Lower lobe of right lung (tissue), 2 donors: ENCODE measurements around the gene RMDN3. TPM values are rescaled to one million over a fixed set of nuclear protein-coding genes. Genes with fewer than 3 reads are reported as not detected.
A peak's percentile ranks its signal among the peaks of the same experiment; 100 is the strongest.

ENCODE experiments used
- ATAC-seq, 2 donors: fragments of 200-7000 bp; cut with Tn5 transposase; one replicate each; pipeline ENCODE4 v1.9.1; 2020 to 2022; ENCODE audit warnings: mild to moderate bottlenecking in 2 of 2, moderate library complexity in 2 of 2
- DNase-seq: peaks from one replicate; pipeline ENCODE4 v3.0.0-alpha.2; 2020
- H3K27ac ChIP-seq: fragments of 200-600 bp; one replicate; pipeline ENCODE4 v1.8.0; 2022
- H3K27me3 ChIP-seq: fragments of 200-600 bp; one replicate; pipeline ENCODE4 v1.8.0; 2022; ENCODE audit warnings: low read depth
- H3K36me3 ChIP-seq: fragments of 200-600 bp; one replicate; pipeline ENCODE4 v1.8.0; 2022; ENCODE audit warnings: mild to moderate bottlenecking
- H3K4me1 ChIP-seq: fragments of 200-600 bp; one replicate; pipeline ENCODE4 v1.8.0; 2022
- H3K4me3 ChIP-seq: fragments of 200-600 bp; one replicate; pipeline ENCODE4 v1.8.0; 2022; ENCODE audit warnings: mild to moderate bottlenecking
- H3K9me3 ChIP-seq: fragments of 200-600 bp; one replicate; pipeline ENCODE4 v1.8.0; 2022
- CTCF ChIP-seq: fragments of 200-600 bp; IDR thresholded peaks from one replicate; pipeline ENCODE4 v1.8.0; 2022; ENCODE audit warnings: antibody characterized with exemption, mild to moderate bottlenecking
- intact Hi-C: fragments of 100-400 bp; cut with DNase I; formaldehyde crosslinking; loops from one replicate; pipeline ENCODE4 v1.11.0; 2022
- total RNA-seq: library from RNA; stranded (reverse); fragmentation: NEBNext Ultra II Directional; extraction: Animal tissue kit (Norgen Biotek cat#: 25700); gene quantifications from one replicate; pipeline ENCODE4 v1.2.1, GENCODE V29; 2021
- donor health status: DM: no; HTN: yes; CAD: no; lungs with severe emphysema.

RMDN3 gene
- total RNA-seq, 1 donor from 2014 or later: 101 TPM

GRCh38 chr15:40746916-40747418 lies 8.1 kb downstream of the RMDN3 start:
- H3K4me1 ChIP-seq: peaks cover 13% of the 10 kb centered on the region
- TF ChIP-seq CTCF: no peak
- no peak overlapping the region for H3K4me3 ChIP-seq
- intact Hi-C loops: no loop called here
- H3K27ac ChIP-seq: no peak overlapping the region
- ATAC-seq (peak in 1 of 2 donors; percentile 34), DNase-seq (no peak)
- H3K27me3 ChIP-seq: no peaks in the 10 kb centered on the region
- peaks cover 92% of the 10 kb centered on the region for H3K36me3 ChIP-seq
- H3K9me3 ChIP-seq: no peaks in the 10 kb centered on the region

GRCh38 chr15:40744815-40745152 lies 10.3 kb downstream of the RMDN3 start:
- H3K27ac ChIP-seq: no peak overlapping the region
- H3K36me3 ChIP-seq: peaks cover 92% of the 10 kb centered on the region
- DNase-seq: no peak

GRCh38 chr15:40743921-40744814 lies 10.9 kb downstream of the RMDN3 start:
- DNase-seq (no peak), ATAC-seq (peak; percentile 63 to 77)
- Histone ChIP-seq H3K4me3 (no peak overlapping the region), H3K27ac (peak overlapping the region; percentile 37), H3K9me3 (no peaks in the 10 kb centered on the region), H3K36me3 (peaks cover 92% of the 10 kb centered on the region), H3K27me3 (no peaks in the 10 kb centered on the region), H3K4me1 (peaks cover 13% of the 10 kb centered on the region)
- TF ChIP-seq CTCF: no peak
- intact Hi-C loops: no loop called here

More at GRCh38 chr15:40744815-40745152, 10.3 kb downstream of the RMDN3 start:
- Histone ChIP-seq H3K27me3 (no peaks in the 10 kb centered on the region), H3K4me1 (peaks cover 13% of the 10 kb centered on the region), H3K4me3 (no peak overlapping the region), H3K9me3 (no peaks in the 10 kb centered on the region)
- no peak for ATAC-seq
- TF ChIP-seq CTCF: no peak
- intact Hi-C loops: no loop called here

- DNase-seq (no peak), ATAC-seq (no peak)
- Histone ChIP-seq H3K4me1 (peaks cover 13% of the 10 kb centered on the region), H3K36me3 (peaks cover 93% of the 10 kb centered on the region), H3K9me3 (no peaks in the 10 kb centered on the region), H3K4me3 (no peak overlapping the region), H3K27me3 (no peaks in the 10 kb centered on the region), H3K27ac (peak overlapping the region; percentile 37)
- intact Hi-C loops: no loop called here
- no peak for TF ChIP-seq CTCF
Observed at GRCh38 chr15:40743485-40743901, 11.6 kb downstream of the RMDN3 start.

- no peak for TF ChIP-seq CTCF
- Histone ChIP-seq H3K9me3 (no peaks in the 10 kb centered on the region), H3K4me3 (no peak overlapping the region), H3K36me3 (peaks cover 100% of the 10 kb centered on the region), H3K27ac (no peak overlapping the region), H3K4me1 (no peaks in the 10 kb centered on the region), H3K27me3 (no peaks in the 10 kb centered on the region)
- DNase-seq (no peak), ATAC-seq (no peak)
- intact Hi-C loops: no loop called here
Observed at GRCh38 chr15:40739854-40740253, 15.2 kb downstream of the RMDN3 start.
